Activated T-helper 17 cell treated with anti-CD3 and anti-CD28 coated beads, Interleukin-2, amount 50 U/mL, for 72 hours (primary cell): ENCODE measurements around the gene SIRT6. TPM values are rescaled to one million over a fixed set of nuclear protein-coding genes. Genes with fewer than 3 reads are reported as not detected.
"Not testable (repeated sequence)": the region's sequence is repeated elsewhere in the genome, so short reads cannot be mapped to it uniquely, and the experiment has no call there.

Experiments
- ATAC-seq: fragments of 150-1000 bp; cut with Tn5 transposase; replicated peaks from 2 replicates; pipeline ENCODE4 v1.10.0; 2021; ENCODE audit warnings: mild to moderate bottlenecking, moderate library complexity
- H3K27ac Mint-ChIP-seq: one replicate; pipeline ENCODE4 v1.8.0; 2022; ENCODE audit warnings: mixed read lengths
- H3K27me3 Mint-ChIP-seq: one replicate; pipeline ENCODE4 v1.8.0; 2022; ENCODE audit warnings: mixed read lengths
- H3K36me3 Mint-ChIP-seq: one replicate; pipeline ENCODE4 v1.8.0; 2022; ENCODE audit warnings: low read depth, mild to moderate bottlenecking, mixed read lengths
- H3K4me1 Mint-ChIP-seq: one replicate; pipeline ENCODE4 v1.8.0; 2022; ENCODE audit warnings: mixed read lengths
- H3K4me3 Mint-ChIP-seq: one replicate; pipeline ENCODE4 v1.8.0; 2022; ENCODE audit warnings: mild to moderate bottlenecking, mixed read lengths
- H3K9me3 Mint-ChIP-seq: one replicate; pipeline ENCODE4 v1.8.0; 2022; ENCODE audit warnings: mixed read lengths
- total RNA-seq, 2 donors: library from RNA; stranded (reverse); gene quantifications; one replicate each; pipeline ENCODE4 v1.2.3, GENCODE V29; 2022

Gene SIRT6
- total RNA-seq, 2 donors from 2014 or later = 37.9 to 38.9 TPM

- Mint-ChIP-seq H3K4me3 (peak overlapping the region; percentile 66), H3K27ac (peak overlapping the region; percentile 52), H3K9me3 (no peaks in the 10 kb centered on the region), H3K27me3 (peaks cover 3% of the 10 kb centered on the region), H3K4me1 (peaks cover 7% of the 10 kb centered on the region), H3K36me3 (no peaks in the 10 kb centered on the region)
- peak; percentile 87 for ATAC-seq
Measured at GRCh38 chr19:4140237-4140711, 42.1 kb downstream of the SIRT6 start.

- peak overlapping the region; percentile 66 for H3K4me3 Mint-ChIP-seq
- H3K27ac Mint-ChIP-seq = peak overlapping the region; percentile 52
- peaks cover 3% of the 10 kb centered on the region for H3K27me3 Mint-ChIP-seq
Measured at GRCh38 chr19:4139614-4140236, 42.6 kb downstream of the SIRT6 start.

GRCh38 chr19:4138445-4138844 lies 43.9 kb downstream of the SIRT6 start:
- Mint-ChIP-seq H3K36me3 (no peaks in the 10 kb centered on the region), H3K4me3 (no peak overlapping the region), H3K27me3 (no peaks in the 10 kb centered on the region), H3K9me3 (no peaks in the 10 kb centered on the region), H3K27ac (no peak overlapping the region), H3K4me1 (peaks cover 7% of the 10 kb centered on the region)
- ATAC-seq = no peak

More at GRCh38 chr19:4139614-4140236, 42.6 kb downstream of the SIRT6 start:
- Mint-ChIP-seq H3K9me3 (no peaks in the 10 kb centered on the region), H3K4me1 (peaks cover 7% of the 10 kb centered on the region), H3K36me3 (no peaks in the 10 kb centered on the region)
- ATAC-seq = peak; percentile 96

- Mint-ChIP-seq H3K27me3 (no peaks in the 10 kb centered on the region), H3K4me3 (no peak overlapping the region), H3K4me1 (peaks cover 7% of the 10 kb centered on the region), H3K36me3 (no peaks in the 10 kb centered on the region), H3K9me3 (no peaks in the 10 kb centered on the region), H3K27ac (no peak overlapping the region)
- ATAC-seq = no peak
Measured at GRCh38 chr19:4136680-4137088, 45.7 kb downstream of the SIRT6 start.

DNA sequence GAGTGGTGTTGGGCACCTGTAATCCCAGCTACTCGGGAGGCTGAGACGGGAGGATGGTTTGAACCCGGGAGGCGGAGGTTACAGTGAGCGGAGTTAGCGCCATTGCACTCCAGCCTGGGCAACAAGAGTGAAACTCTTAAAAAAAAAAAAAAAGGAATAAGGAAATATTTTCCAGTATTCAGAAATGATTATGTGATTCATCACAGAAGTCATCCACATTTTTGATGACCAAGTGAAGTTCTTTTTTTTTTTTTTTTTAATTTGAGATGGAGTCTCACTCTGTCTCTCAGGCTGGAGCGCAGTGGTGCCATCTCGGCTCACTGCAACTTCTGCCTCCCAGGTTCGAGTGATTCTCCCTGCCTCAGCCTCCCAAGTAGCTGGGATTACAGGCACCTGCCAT lies 47.0 kb downstream of the SIRT6 start:
- not testable (repeated sequence) for H3K4me3 Mint-ChIP-seq, ATAC-seq, H3K4me1 Mint-ChIP-seq, H3K9me3 Mint-ChIP-seq, H3K27ac Mint-ChIP-seq, H3K27me3 Mint-ChIP-seq, H3K36me3 Mint-ChIP-seq

DNA sequence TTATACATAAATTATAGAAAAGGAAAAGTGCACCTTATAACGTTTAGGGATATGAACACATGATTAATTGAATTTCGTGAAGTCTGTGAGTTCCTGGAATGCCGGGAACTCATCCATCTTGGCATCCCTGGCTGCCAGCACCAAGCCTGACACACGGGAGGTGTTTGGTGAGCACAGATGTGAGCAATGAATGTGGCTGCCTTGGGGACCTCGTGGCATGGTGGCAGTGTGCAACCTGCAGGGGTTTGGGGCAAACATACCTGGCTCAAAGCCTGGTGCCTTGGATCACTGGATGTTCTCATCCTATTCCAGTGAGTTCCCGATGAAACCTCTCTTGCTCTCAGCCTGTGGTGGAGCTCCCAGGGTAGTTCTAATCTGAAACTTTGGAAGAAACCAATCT lies 48.0 kb downstream of the SIRT6 start:
- ATAC-seq = no peak
- peaks cover under 1% of the 10 kb centered on the region for H3K4me1 Mint-ChIP-seq
- H3K36me3 Mint-ChIP-seq = no peaks in the 10 kb centered on the region
- no peaks in the 10 kb centered on the region for H3K9me3 Mint-ChIP-seq
- no peaks in the 10 kb centered on the region for H3K27me3 Mint-ChIP-seq
- H3K4me3 Mint-ChIP-seq = no peak overlapping the region
- H3K27ac Mint-ChIP-seq = no peak overlapping the region

DNA sequence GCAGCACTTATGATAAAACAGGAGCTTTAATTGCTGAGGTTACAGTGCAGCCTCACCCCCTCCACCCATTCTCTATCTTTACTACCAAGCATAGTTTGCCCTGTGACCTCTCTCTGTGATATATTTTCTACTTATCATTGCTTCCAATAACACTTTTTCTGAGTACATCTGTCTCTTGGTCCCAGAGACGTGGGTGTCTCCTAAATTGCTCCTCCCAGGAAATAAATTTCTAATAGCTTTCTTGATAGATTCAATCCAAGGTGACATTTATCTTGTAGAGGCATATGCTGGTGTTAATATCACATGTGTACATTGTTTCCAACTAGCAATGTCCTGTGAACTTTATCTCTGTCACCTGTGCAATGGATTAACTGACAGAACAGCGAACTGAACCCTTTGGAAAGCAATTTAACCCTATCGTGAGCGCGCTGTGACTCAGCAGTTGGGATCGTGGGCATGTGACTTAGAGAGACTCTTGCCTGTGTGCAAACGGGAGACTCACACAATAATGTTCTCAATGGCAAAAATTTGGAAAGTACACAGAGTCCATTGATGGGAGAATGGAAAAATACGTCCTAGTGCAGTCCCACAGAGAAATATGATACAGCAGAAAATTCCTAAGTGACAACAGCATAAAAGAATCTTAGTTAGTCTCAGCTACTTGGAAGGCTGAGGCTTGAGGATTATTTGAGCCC lies 51.5 kb downstream of the SIRT6 start:
- Mint-ChIP-seq H3K27ac (no peak overlapping the region), H3K9me3 (no peaks in the 10 kb centered on the region), H3K36me3 (no peaks in the 10 kb centered on the region), H3K27me3 (no peaks in the 10 kb centered on the region), H3K4me1 (no peaks in the 10 kb centered on the region), H3K4me3 (no peak overlapping the region)
- ATAC-seq = no peak

- H3K4me1 Mint-ChIP-seq, H3K27ac Mint-ChIP-seq: not testable (repeated sequence)
Measured at GRCh38 chr19:4129050-4129449, 53.3 kb downstream of the SIRT6 start.

DNA sequence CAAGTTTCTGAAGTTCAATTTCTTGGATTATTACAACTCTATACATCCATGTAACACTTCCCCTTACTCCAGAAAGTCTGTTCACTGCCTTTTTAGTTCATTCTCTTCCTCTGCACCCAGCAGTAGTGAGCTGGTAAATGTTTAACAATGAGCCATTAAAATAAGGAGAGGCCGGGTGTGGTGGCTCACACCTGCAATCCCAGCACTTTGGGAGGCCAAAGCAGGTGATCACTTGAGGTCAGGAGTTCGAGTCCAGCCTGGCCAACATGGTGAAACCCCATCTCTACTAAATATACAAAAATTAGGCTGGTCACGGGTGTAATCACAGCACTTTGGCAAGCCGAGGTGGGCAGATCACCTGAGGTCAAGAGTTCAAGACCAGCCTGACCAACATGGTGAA lies 55.0 kb downstream of the SIRT6 start:
- ATAC-seq, H3K9me3 Mint-ChIP-seq, H3K4me3 Mint-ChIP-seq, H3K27me3 Mint-ChIP-seq, H3K36me3 Mint-ChIP-seq: not testable (repeated sequence)
- Mint-ChIP-seq H3K27ac (peak overlapping the region; percentile 41), H3K4me1 (peaks cover 13% of the 10 kb centered on the region)

More at GRCh38 chr19:4129050-4129449, 53.3 kb downstream of the SIRT6 start:
- not testable (repeated sequence) for H3K4me3 Mint-ChIP-seq, ATAC-seq, H3K9me3 Mint-ChIP-seq, H3K27me3 Mint-ChIP-seq, H3K36me3 Mint-ChIP-seq

GRCh38 chr19:4124638-4125037 lies 57.7 kb downstream of the SIRT6 start:
- H3K36me3 Mint-ChIP-seq = peaks cover 9% of the 10 kb centered on the region
- no peaks in the 10 kb centered on the region for H3K9me3 Mint-ChIP-seq
- peak overlapping the region; percentile 75 for H3K27ac Mint-ChIP-seq
- peak overlapping the region; percentile 91 for H3K4me3 Mint-ChIP-seq
- ATAC-seq = no peak
- no peaks in the 10 kb centered on the region for H3K27me3 Mint-ChIP-seq
- H3K4me1 Mint-ChIP-seq = peaks cover 14% of the 10 kb centered on the region

Other genes with a start within 250 kb of the SIRT6 start
- gene NMRK2, start 249.5 kb downstream of the SIRT6 start, total RNA-seq = not detected
- 10 to 100 TPM; 37.5 to 40.6 TPM for gene DAPK3, start 211.5 kb downstream of the SIRT6 start, total RNA-seq
- gene EEF2, start 197.1 kb downstream of the SIRT6 start, total RNA-seq = 1,000 to 10,000 TPM; 3,211 to 3,379 TPM
- gene PIAS4, start 174.8 kb downstream of the SIRT6 start, total RNA-seq = 10 to 100 TPM; 32.8 to 39.1 TPM
- gene ZBTB7A, start 115.7 kb downstream of the SIRT6 start, total RNA-seq = 10 to 100 TPM; 38.5 to 41.3 TPM
- 100 to 1,000 TPM; 143 to 155 TPM for gene MAP2K2, start 58.4 kb downstream of the SIRT6 start, total RNA-seq
- gene CREB3L3, start 28.9 kb downstream of the SIRT6 start, total RNA-seq = 1 to 10 TPM in 1 of 2 donors, not detected in 1; 1.1 TPM
- 1 to 10 TPM; 1.2 to 2.5 TPM for gene ANKRD24, start 126 bp upstream of the SIRT6 start, total RNA-seq
- gene EBI3, start 47.0 kb upstream of the SIRT6 start, total RNA-seq = 10 to 100 TPM; 18.3 to 23.6 TPM
- 10 to 100 TPM; 22.5 to 22.6 TPM for gene YJU2, start 64.5 kb upstream of the SIRT6 start, total RNA-seq
- not detected for gene SHD, start 96.7 kb upstream of the SIRT6 start, total RNA-seq
- gene TMIGD2, start 119.8 kb upstream of the SIRT6 start, total RNA-seq = 1 to 10 TPM; 2.5 to 4.1 TPM
- 10 to 100 TPM in 1 of 2 donors, 1 to 10 TPM in 1; 8.3 to 13.1 TPM for gene FSD1, start 122.0 kb upstream of the SIRT6 start, total RNA-seq
- 10 to 100 TPM; 13.3 to 17.4 TPM for gene STAP2, start 156.3 kb upstream of the SIRT6 start, total RNA-seq
- gene MPND, start 161.0 kb upstream of the SIRT6 start, total RNA-seq = 10 to 100 TPM; 15.5 to 19.7 TPM
- 10 to 100 TPM; 49.1 to 67.1 TPM for gene SH3GL1, start 218.0 kb upstream of the SIRT6 start, total RNA-seq
- gene CHAF1A, start 220.1 kb upstream of the SIRT6 start, total RNA-seq = 10 to 100 TPM; 67.9 to 96.7 TPM